Erythroblast (primary cell): Measurements from ENCODE around the gene OR10W1.

Source experiments
- GATA1 ChIP-seq: IDR thresholded peaks from 2 replicates; pipeline ENCODE4 v1.6.1; 2011; ENCODE audit warnings: low read depth, mild to moderate bottlenecking, control low read depth, low read length, moderate library complexity
- POLR2A ChIP-seq: IDR thresholded peaks from 2 replicates; pipeline ENCODE4 v1.6.1; 2011; ENCODE audit warnings: mild to moderate bottlenecking, low read length

DNA sequence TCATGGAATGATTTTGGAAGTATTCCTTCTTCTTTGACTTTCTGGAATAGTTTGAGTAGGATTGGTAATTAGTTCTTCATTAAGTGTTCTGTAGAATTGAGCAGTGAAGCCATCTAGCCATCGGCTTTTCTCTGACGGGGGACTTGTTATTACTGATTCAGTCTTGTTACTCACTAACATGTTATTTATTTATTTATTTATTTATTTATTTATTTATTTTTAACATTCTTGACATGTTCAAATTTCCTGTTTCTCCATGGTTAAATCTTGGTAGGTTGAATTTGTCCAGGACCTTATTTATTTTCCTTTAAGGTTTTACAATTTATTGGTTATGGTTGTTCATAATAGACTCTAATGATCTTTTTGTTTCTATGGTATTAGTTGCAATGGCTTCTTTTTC is 24.1 kb downstream of the OR10W1 start:
- TF ChIP-seq POLR2A (no peak), GATA1 (no peak)
